Transverse colon (tissue), 4 donors: ENCODE results near the gene PRKCE.

Source experiments
- CTCF ChIP-seq, 5 experiments: fragments of 200-600 bp in 3 of 5; fragments of 450-650 bp in 2 of 5; sonication (generic) in 3 of 5; IDR thresholded peaks; 1 replicate in 2 of 5; 2 replicates in 3 of 5; pipeline ENCODE4 v1.5.1; 2016 to 2017; ENCODE audit warnings: antibody characterized with exemption in 5 of 5, inconsistent platforms in 3 of 5, mild to moderate bottlenecking in 2 of 5, moderate library complexity in 1 of 5
- EP300 ChIP-seq: sonication (generic); formaldehyde crosslinking; IDR thresholded peaks from one replicate; pipeline ENCODE4 v1.6.1; 2017; ENCODE audit warnings: antibody characterized with exemption, low read depth
- POLR2A ChIP-seq: fragments of 450-650 bp; IDR thresholded peaks from one replicate; pipeline ENCODE4 v1.6.1; 2016; ENCODE audit warnings: antibody characterized with exemption, mild to moderate bottlenecking, moderate library complexity
- POLR2AphosphoS5 ChIP-seq, 3 donors: sonication (generic); formaldehyde crosslinking; IDR thresholded peaks; one replicate each; pipeline ENCODE4 v1.6.1; 2016; ENCODE audit warnings: antibody characterized with exemption in 3 of 3

- no peak for TF ChIP-seq CTCF (IDR thresholded peaks at IDR 0.05)
- no peak for TF ChIP-seq EP300
- no peak for TF ChIP-seq POLR2A
- no peak for TF ChIP-seq POLR2AphosphoS5 (IDR thresholded peaks at IDR 0.05)
Measured at GRCh38 chr2:46116150-46116549, 464.7 kb downstream of the PRKCE start.
